ENCODE measurements around the gene SLC24A1.

DNA sequence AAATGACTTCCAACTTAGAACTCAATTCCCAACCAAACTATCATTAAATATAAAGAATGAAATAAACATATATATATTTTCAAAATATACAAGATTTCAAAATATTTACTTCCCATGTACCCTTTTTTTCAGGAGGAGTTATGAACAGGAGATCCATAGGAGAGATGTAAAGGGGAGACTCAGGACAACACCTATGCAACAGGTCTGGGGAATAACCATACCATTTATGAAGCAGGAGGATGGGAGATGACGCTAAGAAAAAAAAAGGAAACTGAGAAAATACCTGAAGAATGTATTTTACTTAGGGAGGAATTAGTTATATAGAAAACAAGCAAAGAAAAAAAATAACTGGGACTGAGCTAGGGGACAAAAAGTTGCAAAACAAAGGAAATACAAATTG, 34.6 kb upstream of the SLC24A1 start:
- TF ChIP-seq CTCF (IDR thresholded peaks at IDR 0.05; ENCODE audit: low read length) (no peak), EZH2 (IDR thresholded peaks at IDR 0.05; ENCODE audit: borderline replicate concordance, low read length) (no peak)
